ENCODE data around the gene ZFP69. TPM values are rescaled to one million over a fixed set of nuclear protein-coding genes. Genes with fewer than 3 reads are reported as not detected.

The ZFP69 gene
- polyA plus RNA-seq, 1 experiment, result 1.4 TPM

DNA sequence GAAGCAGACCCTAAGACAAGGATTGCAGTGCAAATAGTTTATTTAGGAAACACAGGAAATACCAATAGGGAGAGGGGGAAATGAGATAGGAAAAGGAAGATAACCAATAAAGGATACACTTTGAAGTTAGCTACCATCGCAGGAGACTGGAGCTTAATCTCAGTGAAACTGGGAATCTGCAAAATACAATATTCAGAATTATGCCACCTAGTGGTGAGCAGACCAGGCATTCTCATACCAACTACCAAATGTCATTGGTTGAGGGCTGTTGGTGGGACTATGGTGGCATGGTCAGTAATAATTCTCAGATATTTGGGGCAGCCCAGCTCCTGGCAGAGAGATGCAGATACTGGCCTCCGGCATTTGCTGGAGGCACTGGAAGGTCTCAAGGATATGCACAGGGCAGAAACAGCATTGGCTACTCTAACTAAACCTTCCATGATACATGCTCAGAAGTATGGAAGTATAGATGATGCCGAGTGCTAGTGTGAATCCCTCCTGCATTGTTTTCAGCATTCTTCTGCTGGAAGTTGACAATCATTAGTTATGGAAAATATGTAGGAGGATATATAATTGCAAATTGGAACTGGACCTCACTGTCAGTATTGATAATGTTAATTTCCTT, 38.6 kb upstream of the ZFP69 start:
- Histone ChIP-seq H3K4me3 (ENCODE audit: low read depth, low read length) (no peak overlapping the region), H3K36me3 (ENCODE audit: control insufficient read depth, insufficient read depth, low read length) (no peaks in the 10 kb centered on the region), H3K27me3 (ENCODE audit: control insufficient read depth, insufficient read depth, low read length) (no peaks in the 10 kb centered on the region)
- CTCF ChIA-PET, result interaction anchor here (0.6 to 3.9 kb wide), 15 partner anchors 8 to 296 kb away, joined by 3 to 28 read pairs (median 4); partner anchors contain the start of gene ZFP69B
- POLR2A ChIA-PET, result no interaction called here
- TF ChIP-seq, protein P1, sequence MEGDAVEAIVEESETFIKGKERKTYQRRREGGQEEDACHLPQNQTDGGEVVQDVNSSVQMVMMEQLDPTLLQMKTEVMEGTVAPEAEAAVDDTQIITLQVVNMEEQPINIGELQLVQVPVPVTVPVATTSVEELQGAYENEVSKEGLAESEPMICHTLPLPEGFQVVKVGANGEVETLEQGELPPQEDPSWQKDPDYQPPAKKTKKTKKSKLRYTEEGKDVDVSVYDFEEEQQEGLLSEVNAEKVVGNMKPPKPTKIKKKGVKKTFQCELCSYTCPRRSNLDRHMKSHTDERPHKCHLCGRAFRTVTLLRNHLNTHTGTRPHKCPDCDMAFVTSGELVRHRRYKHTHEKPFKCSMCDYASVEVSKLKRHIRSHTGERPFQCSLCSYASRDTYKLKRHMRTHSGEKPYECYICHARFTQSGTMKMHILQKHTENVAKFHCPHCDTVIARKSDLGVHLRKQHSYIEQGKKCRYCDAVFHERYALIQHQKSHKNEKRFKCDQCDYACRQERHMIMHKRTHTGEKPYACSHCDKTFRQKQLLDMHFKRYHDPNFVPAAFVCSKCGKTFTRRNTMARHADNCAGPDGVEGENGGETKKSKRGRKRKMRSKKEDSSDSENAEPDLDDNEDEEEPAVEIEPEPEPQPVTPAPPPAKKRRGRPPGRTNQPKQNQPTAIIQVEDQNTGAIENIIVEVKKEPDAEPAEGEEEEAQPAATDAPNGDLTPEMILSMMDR (IDR thresholded peaks at IDR 0.05; ENCODE audit: insufficient read depth, low read depth, low read length), result peak; percentile 67
- DNase-seq (ENCODE audit: low read depth), result no peak

DNA sequence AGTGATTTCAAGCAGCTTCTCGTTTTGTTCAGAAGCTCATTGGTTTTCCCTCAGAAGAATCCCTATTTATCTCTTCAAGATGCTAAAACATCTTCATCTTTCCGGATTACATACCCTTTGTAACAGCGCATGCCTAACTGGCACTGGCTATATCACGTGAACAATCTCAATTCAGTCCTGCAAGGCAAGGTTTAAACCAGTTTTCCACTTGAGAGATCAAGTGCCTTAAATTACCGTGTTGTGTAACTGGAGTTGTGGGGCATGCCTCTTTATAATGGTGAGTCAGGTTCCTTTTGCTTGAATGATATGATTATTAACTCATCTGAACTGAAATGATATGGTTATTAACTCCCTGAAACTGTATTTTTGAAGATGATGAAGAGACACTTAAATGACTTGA, 37.8 kb upstream of the ZFP69 start:
- Histone ChIP-seq H3K4me3 (ENCODE audit: low read depth, low read length) (no peak overlapping the region), H3K27me3 (ENCODE audit: control insufficient read depth, insufficient read depth, low read length) (no peaks in the 10 kb centered on the region), H3K36me3 (ENCODE audit: control insufficient read depth, insufficient read depth, low read length) (no peaks in the 10 kb centered on the region)
- DNase-seq (ENCODE audit: low read depth), result no peak
- ChIA-PET POLR2A (no interaction called here), CTCF (interaction anchor here (1.3 to 3.9 kb wide), 5 partner anchors 9 to 295 kb away, joined by 3 to 28 read pairs (median 5); partner anchors contain the start of gene ZFP69B)
- TF ChIP-seq, protein P1 (IDR thresholded peaks at IDR 0.05; ENCODE audit: insufficient read depth, low read depth, low read length), result no peak

DNA sequence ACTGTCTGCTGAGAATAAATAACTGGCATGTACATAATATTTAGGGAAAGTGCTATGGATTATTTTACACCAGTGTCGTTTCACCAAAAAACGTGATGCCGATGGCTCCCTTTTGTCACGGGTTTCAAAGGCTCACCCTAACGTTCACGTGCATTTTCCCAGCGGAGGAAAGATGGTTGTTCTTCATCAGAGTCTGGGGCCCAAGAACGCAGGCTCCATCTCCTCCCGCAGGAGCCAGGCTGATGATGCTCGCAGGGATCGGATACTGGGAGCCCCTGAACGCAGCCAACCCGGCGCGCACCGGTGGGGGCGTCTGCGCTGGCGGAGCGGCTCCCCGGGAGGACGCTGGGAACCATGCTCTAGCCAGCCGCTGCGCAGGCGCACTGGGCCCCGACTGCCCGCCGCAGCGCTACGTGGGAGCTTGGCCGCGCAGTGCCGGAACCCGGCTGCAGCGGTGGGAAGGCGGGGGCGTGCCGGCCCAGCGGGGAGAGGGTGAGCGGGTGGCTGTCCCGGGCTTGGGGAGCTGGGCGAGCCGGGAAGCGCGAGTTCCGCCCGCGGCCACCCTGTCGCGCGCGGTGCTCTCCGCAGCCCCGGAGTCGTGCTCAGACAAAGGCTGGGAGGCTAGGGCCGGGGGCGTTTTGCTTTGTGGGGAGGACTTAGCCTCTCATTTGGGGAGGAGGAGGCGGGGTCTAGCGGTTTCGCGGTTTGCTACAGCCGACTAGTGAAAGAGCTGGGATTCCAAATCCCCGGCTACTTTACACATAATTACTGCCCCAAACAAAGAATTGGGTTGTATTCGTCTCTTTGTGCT, 27.2 kb upstream of the ZFP69 start, which contains the start of gene ZFP69B:
TSS of gene ZFP69B (plus strand) at position 793 of the 811 bp plus-strand sequence. CDS start 486 bp downstream, outside the sequence.
- ChIA-PET POLR2A (no interaction called here), CTCF (interaction anchor here (0.6 to 5.4 kb wide), 4 partner anchors 11 to 111 kb away, joined by 3 to 28 read pairs (median 4); no protein-coding TSS in a partner anchor)
- no peaks in the 10 kb centered on the region for H3K36me3 ChIP-seq (ENCODE audit: control insufficient read depth, insufficient read depth, low read length)
- peak within 1 kb of the TSS; percentile 81 for H3K4me3 ChIP-seq (ENCODE audit: low read depth, low read length)
- TF ChIP-seq, protein P1 (IDR thresholded peaks at IDR 0.05; ENCODE audit: insufficient read depth, low read depth, low read length), result no peak; the same call in 1 of the 2 replicates
- DNase-seq (ENCODE audit: low read depth), result peak; percentile 43
- no peaks in the 10 kb centered on the region for H3K27me3 ChIP-seq (ENCODE audit: control insufficient read depth, insufficient read depth, low read length)

DNA sequence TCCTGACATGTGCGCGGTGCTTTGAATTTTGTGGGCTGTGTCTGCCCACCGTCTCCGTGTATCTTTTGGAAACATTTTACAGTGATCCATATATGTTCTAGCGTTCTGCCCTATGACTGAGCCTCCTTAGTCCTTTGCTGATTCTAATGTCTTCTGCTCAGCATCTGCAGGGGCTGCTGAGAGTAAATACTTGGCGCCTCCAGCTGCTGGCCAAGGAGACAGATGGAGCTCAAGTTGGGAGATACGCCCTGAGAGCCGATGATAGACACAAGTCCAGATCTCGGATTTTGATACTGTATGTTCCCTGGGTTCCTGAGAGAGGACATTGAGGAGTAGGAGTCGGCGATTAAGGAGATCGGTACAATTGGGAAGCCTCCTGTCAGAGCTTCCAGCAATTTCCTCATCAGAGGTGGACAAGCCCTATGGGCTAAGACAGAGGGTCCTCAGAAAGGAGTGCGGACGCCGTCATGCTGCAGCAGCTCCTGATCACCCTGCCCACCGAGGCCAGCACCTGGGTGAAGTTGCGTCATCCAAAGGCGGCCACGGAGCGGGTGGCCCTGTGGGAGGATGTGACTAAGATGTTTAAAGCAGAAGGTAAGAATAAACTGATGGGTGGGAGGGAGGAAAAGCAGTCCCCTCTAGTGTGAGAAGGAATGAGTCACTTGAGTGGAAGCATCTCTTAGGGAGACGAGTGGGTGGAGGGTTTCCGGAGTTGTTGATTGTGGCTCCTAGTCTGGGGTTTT, 26.4 kb upstream of the ZFP69 start:
- ChIA-PET POLR2A (no interaction called here), CTCF (interaction anchor here (0.6 to 5.4 kb wide), 5 partner anchors 12 to 112 kb away, joined by 3 to 28 read pairs (median 3); no protein-coding TSS in a partner anchor)
- peak overlapping the region; percentile 81 for H3K4me3 ChIP-seq (ENCODE audit: low read depth, low read length)
- H3K36me3 ChIP-seq (ENCODE audit: control insufficient read depth, insufficient read depth, low read length), result no peaks in the 10 kb centered on the region
- no peaks in the 10 kb centered on the region for H3K27me3 ChIP-seq (ENCODE audit: control insufficient read depth, insufficient read depth, low read length)
- TF ChIP-seq, protein P1 (IDR thresholded peaks at IDR 0.05; ENCODE audit: insufficient read depth, low read depth, low read length), result no peak
- DNase-seq (ENCODE audit: low read depth), result peak; percentile 19

Data from BJ (cell line).